GM06990 (cell line): ENCODE results near the gene ADGRG7.

Source experiments
- DNase-seq: peaks from one replicate; pipeline ENCODE4 v3.0.0-alpha.2; 2011; ENCODE audit not compliant: insufficient read length; ENCODE audit errors: extremely low read depth
- H3K27me3 ChIP-seq: replicated peaks from 2 replicates; pipeline ENCODE4 v1.6.0; 2011; ENCODE audit warnings: low read length; ENCODE audit not compliant: control insufficient read depth, insufficient read depth
- H3K36me3 ChIP-seq: 2 replicates; pipeline ENCODE4 v1.5.1; 2011; ENCODE audit warnings: low read length; ENCODE audit not compliant: control insufficient read depth, insufficient read depth
- H3K4me3 ChIP-seq: replicated peaks from 2 replicates; pipeline ENCODE4 v1.5.1; 2011; ENCODE audit warnings: low read depth, mild to moderate bottlenecking, control low read depth, low read length
- TF ChIP-seq, protein P1 (sequence below): IDR thresholded peaks from 2 replicates; pipeline ENCODE4 v1.5.1; 2011; ENCODE audit warnings: low read length, control low read depth, mild to moderate bottlenecking, inconsistent platforms; ENCODE audit not compliant: insufficient read depth, poor library complexity, severe bottlenecking

ADGRG7 gene

DNA sequence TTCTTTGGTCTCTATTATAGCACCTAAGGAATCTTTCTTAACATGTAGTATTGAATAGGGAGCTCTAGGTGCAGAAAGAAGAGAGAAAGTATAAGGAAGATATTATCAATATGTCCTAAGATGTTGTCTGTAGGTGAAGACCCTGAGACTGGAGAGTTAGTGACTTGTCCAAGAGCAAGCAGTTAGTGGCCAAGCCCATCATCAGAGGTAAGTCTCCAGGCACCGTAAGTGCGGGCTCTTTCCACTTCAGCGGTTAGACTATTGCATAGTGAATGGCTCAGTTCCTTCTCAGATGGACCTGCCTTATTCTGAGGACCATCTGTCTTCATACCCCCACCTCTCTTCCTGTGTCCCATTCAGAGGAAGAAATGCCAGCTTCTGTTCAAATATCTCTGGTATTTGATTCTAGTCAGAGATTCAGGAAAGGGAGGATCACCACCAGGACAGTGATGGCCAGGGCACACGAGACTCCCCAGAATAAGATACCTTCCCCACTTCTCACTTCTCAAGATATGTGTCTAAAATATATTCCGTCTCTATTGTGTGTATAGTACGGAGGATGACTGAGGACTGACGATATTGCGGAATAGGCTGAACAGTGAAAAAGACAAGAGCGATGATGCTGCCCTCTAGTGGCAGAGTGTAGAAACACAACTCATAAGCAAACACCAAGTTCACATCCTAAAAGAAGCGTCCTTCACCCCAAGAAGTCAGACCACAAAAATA is 19.1 kb upstream of the ADGRG7 start:
- Histone ChIP-seq H3K4me3 (no peak overlapping the region; the same call in 1 of the 2 replicates), H3K27me3 (no peaks in the 10 kb centered on the region), H3K36me3 (no peaks in the 10 kb centered on the region)
- TF ChIP-seq, protein P1, sequence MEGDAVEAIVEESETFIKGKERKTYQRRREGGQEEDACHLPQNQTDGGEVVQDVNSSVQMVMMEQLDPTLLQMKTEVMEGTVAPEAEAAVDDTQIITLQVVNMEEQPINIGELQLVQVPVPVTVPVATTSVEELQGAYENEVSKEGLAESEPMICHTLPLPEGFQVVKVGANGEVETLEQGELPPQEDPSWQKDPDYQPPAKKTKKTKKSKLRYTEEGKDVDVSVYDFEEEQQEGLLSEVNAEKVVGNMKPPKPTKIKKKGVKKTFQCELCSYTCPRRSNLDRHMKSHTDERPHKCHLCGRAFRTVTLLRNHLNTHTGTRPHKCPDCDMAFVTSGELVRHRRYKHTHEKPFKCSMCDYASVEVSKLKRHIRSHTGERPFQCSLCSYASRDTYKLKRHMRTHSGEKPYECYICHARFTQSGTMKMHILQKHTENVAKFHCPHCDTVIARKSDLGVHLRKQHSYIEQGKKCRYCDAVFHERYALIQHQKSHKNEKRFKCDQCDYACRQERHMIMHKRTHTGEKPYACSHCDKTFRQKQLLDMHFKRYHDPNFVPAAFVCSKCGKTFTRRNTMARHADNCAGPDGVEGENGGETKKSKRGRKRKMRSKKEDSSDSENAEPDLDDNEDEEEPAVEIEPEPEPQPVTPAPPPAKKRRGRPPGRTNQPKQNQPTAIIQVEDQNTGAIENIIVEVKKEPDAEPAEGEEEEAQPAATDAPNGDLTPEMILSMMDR: peak; percentile 80
- no peak for DNase-seq

DNA sequence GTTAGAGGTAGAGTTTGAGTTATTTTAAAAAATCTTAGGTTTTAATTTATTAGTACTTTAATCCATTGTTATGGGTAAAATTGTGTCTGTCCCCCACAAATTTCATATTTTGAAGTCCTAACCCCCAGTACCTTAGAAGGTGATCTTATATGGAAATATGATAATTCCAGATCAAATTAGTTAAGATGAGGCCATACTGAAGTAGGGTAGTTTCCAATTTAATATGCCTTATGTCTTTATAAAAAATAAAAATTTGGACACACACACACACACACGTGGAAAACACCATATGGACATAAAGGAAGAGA is 18.6 kb upstream of the ADGRG7 start:
- Histone ChIP-seq H3K27me3 (no peaks in the 10 kb centered on the region), H3K36me3 (no peaks in the 10 kb centered on the region), H3K4me3 (no peak overlapping the region)
- DNase-seq: no peak
- TF ChIP-seq, protein P1: no peak

DNA sequence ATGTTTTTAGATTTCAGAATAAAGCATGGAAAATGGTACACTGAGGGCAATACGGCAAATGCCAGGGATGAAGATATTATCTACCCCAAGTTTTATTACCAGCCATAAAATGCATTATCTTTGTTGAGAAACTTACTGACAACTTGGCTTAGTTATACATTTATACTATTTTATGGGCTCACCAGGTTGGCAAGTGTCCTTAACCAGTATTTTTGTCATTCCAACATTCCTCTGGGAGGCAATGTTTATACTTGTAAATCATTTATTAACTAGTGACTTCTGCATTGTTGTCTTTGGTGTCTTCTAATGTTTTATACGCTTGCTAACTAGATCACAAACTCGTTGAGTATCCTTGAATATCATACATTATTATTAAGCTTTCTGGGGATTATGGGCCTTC is 18.0 kb upstream of the ADGRG7 start:
- DNase-seq: no peak
- no peaks in the 10 kb centered on the region for H3K36me3 ChIP-seq
- TF ChIP-seq, protein P1: no peak
- no peak overlapping the region for H3K4me3 ChIP-seq
- no peaks in the 10 kb centered on the region for H3K27me3 ChIP-seq

DNA sequence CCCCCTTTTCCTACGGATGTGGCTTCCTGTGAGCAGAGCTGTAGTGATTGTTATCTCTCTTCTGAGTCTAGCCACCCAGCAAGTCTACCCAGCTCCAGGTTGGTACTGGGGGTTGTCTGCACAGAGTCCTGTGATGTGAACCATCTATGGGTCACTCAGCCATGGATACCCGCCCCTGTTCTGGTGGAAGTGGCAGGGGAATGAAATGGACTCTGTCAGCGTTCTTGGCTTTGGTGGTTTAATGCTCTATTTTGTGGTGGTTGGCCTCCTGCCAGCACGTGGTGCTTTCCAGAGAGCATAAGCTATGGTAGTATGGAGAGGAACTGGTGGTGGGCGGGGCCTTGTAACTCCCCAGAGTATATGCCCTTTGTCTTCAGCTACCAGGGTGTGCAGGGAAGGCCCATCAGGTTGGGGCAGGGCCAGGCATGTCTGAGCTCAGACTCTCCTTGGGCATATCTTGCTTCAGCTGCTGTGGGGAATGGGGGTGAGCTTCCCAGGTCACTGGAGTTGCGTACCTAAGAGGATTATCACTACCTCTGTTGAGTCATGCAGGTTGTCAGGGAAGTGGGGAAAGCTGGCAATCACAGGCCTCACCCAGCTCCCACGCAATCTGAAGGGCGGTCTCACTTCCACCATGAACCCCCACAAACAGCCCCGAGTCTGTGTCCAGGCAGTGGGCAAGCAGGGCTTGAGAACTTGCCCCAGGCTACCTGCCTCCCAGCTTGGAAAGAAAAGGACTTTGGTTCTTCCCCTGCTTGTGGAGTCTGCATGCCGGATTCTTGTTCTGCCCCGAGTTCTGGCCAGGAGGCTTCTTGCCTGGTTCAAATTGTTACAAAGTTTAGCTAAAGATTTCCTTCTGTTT is 9.0 kb upstream of the ADGRG7 start:
- TF ChIP-seq, protein P1: no peak
- H3K36me3 ChIP-seq: no peaks in the 10 kb centered on the region
- H3K4me3 ChIP-seq: no peak overlapping the region
- DNase-seq: no peak
- no peaks in the 10 kb centered on the region for H3K27me3 ChIP-seq

DNA sequence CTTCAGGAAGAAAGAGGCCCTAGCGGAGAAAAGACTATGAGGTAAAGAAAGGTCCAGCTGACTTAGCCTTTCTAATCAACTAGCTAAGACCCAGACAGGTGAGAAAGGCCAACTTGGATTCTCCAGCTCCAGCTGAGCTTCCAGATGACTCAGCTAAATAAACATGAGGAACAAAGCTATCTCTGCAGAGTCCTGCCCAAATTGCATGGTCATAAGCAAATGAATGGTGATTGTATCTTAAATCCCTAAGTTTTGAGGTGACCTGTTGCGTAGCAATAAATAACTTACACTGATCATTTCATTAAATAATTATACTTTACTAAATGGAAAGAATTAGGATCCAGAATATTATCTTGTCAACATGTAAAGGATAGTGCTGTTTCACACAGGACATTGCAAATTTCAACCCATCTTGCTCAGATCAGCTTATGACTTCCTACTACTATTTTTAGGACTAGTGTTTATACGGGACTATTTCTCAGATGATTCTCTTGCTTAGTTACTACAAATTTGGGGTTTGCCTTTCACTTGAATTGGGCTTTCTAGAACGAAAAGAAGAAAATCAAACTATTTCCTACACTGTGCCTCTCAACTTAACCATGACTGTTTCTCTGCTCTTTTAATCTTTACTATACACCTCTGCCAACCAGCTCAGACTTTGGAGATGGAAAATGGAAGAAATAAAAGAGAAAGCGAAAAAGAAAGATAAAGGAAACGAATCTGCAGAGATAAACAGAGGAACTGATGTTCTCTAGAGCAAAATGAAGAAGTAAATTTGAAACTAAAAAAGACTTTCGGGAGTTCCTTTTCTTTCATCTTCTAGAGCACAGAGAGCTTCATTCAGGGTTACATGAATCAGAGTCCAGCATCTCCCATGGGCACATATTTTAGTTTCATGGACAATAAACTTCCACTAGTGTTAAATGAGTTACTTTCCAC is 6.6 kb upstream of the ADGRG7 start:
- DNase-seq: peak; percentile 36
- Histone ChIP-seq H3K27me3 (no peaks in the 10 kb centered on the region), H3K36me3 (no peaks in the 10 kb centered on the region), H3K4me3 (peak overlapping the region; percentile 29; the same call in 1 of the 2 replicates)
- TF ChIP-seq, protein P1: no peak
